Adipose tissue (tissue), 3 donors: ENCODE measurements around the gene NELFCD. TPM values are rescaled to one million over a fixed set of nuclear protein-coding genes. Genes with fewer than 3 reads are reported as not detected.
"Not testable (repeated sequence)": the region's sequence is repeated elsewhere in the genome, so short reads cannot be mapped to it uniquely, and the experiment has no call there.

Experiments used
- H3K27ac ChIP-seq: one replicate; pipeline ENCODE4 v1.5.1; 2013; ENCODE audit warnings: low read depth, low read length
- WGBS, 3 donors: extraction: QIAGEN DNeasy Blood & Tissue Kit; methylation state at CpG; one replicate each; pipeline ENCODE4 v1.1.7; 2013; 5-methylcytosine and 5-hydroxymethylcytosine counted together
- polyA plus RNA-seq, 3 donors: library from polyadenylated mRNA; stranded (reverse); fragments of 200-250 nt; gene quantifications; one replicate each; pipeline ENCODE4 v1.2.3, GENCODE V29; 2013
- donor health status: healthy with polysubstance abuse.
- donor health status: Bipolar disorder and iron deficiency.
- donor health status: healthy.

NELFCD gene
- polyA plus RNA-seq, 3 donors: 27.8 to 42.7 (median 40.0) TPM

DNA sequence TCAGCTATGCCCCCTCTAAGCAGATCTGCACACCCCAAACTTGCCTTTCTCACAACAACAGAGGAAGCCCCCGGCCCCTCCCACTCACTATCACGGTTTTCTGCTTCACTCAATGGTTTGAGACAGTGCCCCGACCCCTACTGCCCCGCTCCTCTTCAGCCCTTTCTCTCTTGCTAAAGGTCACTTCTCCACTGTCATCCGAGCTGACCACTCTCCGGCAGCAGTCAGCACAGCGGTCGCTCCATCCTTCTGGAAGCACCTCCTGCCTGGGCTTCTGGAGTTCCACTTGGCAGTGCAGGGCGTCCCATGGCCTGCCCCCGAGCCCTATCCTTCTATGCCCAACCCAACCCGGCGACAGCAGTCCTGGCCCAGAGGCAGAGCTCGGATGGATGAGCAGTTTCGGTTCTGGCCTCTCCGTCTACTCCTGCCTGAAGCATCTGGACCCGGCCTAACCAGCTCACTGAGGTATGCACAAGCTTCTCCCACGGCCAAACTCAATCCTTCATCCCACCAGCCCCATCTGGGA, 21.9 kb downstream of the NELFCD start:
- WGBS, 3 donors: 84 to 88% (median 88%) methylated on average over 17 of the region's 17 CpGs
- H3K27ac ChIP-seq: no peak overlapping the region

DNA sequence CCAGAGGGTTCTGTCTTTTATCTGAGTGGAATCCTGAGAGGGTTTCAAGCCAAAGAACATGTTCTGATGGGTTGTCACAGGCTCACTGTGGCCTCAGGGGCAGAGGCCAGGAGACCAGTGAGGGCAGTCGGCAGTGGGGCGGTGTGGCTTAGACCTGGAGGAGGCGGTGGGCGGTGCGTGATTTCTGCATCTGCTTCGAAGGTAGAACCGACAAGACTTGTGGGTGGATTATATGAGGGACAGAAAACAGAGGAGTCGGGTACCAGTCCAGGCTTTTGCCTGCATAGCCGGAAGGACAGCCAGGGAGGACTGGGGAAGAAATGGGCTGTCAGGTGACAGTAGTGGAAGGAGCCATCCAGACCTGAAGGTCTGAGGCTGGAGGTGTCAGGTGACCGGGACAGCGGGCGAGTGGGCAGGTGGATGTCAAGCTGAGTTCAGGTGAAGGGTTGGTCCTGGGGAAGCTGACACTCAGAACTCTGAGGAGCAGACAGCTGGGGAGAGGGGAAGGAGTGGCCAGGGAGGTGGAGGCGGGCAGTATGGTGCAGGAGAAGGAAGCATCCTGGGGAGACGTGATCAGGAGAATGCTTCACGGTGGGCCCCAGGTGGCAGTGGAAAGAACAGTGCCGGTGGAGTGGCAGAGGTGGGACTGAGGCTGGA, 22.9 kb downstream of the NELFCD start:
- H3K27ac ChIP-seq: no peak overlapping the region
- WGBS, 3 donors: 75 to 81% (median 78%) methylated on average over 16 of the region's 16 CpGs

DNA sequence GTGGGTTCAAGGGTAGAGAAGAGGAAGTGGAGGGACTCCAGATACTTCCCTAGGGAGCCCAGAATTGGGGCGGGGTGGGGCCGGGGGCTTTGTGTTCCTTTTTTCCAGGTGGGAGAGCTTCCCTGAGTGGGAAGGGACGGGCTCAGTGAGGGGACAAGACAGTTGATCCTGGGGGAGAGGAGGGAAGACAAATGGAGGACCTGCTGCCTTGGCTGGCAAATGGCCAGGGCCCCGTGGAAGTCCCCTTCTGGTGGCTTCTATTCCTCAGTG, 23.4 kb downstream of the NELFCD start:
- WGBS, 3 donors: 33 to 62% (median 42%) methylated on average over 4 of the region's 4 CpGs
- H3K27ac ChIP-seq: no peak overlapping the region

DNA sequence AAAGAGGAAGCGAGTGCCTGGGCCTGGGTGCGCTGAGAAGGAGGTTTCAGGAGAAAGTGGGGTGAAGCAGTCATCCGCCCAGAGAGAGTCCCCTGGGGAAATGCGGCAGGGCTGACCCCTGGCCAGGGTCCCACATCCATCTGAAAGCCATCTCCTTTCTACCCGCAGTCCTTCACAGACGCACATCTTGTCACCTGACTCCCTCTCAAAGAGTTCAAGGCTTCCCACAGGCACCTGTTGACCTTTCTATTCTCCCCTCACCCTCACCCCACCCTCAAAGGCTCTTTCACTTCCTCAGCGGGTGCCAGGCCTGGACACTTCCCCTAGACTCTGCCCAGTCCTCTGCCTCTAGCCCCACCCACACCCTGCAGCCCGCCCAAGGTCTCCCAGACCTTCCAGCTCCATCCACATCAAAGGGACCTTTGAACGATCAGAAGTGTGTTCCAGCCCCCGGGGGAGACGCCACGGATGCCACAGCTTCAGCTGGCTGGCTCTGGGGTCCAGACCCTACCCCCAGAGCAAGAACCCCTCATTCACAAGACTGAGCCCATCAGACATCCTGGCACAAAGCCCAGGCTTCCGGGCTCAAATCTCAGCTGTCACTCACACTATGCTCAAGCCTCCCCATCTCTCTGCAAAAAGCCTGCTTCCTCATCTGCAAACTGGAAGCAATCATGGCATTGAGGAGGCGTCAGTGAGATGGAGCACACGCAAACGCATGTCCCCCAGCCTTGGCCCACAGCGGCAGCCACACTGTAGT, 23.9 kb downstream of the NELFCD start:
- 29 to 51% (median 29%) methylated on average over 17 of the region's 17 CpGs for WGBS, 3 donors
- H3K27ac ChIP-seq: peak overlapping the region; percentile 2

DNA sequence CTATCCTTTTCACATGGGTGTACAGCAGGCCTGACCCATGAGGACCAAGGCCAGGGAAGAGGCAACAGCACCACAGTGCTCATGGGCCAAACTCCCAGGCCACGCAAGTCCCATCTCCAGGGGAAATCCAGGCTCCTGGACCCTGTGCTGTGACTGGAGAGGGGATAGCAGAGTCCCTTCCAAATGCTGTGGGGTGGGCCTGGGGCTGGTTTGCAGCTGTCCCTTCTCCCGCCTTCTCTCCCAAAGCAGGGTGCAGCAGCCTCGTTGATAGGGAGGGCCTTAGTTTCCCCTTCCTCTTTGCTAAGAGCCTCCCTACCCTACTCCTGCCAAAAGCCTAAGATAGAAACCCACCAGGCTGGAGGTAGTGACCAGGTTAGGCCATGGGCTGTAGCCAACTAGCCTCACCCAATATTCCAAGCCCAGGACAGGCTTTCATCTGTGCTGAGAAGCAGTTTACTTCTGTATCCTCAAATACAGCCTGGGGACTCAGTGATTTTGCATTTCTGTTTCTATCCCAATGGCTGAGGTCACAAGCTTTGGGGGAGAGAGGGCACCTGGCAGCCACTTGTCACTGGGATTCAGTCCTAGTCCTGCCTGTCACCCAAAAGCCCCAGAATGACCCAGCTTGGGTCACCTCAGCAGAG, 24.6 kb downstream of the NELFCD start:
- 66 to 85% (median 69%) methylated on average over 3 of the region's 3 CpGs for WGBS, 3 donors

DNA sequence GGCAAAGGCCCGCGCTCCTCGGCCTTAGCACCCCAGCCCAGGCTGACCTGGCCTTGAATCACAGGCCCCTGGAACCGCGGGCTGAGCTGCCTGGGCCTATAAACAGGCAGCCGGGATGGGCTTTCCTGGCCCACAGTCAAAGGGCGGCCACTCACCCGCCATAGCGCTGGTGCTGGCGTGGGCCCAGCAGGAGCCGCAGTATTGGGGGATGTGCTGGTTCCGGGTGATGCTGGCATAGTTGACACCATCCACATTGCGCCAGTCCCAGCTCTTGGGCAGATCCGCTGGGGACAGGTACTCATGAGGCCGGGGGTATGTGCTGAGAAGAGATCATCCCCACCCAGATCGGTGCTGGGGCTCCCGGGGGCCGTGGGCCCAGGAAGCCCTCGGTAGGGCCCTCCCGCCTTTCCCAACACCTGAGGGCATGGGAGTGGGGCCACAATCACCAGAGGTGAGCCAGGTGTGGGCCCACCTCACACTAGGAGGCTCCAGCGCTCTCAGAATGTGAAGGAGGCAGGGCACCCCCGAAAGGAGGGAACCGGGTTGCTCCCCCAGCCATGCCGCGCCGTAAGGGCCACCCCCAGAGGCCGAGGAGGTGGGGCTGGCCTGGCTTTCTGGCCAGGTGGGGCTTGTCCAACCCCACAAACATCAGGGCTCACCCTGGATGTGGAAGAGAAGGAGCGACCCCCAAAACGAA, 25.3 kb downstream of the NELFCD start:
- 29 to 40% (median 36%) methylated on average over 29 of the region's 29 CpGs for whole genome bisulfite sequencing, 3 donors
- peak overlapping the region; percentile 69 for H3K27ac ChIP-seq

More for the DNA sequence above, 24.6 kb downstream of the NELFCD start:
- no peak overlapping the region for H3K27ac ChIP-seq

DNA sequence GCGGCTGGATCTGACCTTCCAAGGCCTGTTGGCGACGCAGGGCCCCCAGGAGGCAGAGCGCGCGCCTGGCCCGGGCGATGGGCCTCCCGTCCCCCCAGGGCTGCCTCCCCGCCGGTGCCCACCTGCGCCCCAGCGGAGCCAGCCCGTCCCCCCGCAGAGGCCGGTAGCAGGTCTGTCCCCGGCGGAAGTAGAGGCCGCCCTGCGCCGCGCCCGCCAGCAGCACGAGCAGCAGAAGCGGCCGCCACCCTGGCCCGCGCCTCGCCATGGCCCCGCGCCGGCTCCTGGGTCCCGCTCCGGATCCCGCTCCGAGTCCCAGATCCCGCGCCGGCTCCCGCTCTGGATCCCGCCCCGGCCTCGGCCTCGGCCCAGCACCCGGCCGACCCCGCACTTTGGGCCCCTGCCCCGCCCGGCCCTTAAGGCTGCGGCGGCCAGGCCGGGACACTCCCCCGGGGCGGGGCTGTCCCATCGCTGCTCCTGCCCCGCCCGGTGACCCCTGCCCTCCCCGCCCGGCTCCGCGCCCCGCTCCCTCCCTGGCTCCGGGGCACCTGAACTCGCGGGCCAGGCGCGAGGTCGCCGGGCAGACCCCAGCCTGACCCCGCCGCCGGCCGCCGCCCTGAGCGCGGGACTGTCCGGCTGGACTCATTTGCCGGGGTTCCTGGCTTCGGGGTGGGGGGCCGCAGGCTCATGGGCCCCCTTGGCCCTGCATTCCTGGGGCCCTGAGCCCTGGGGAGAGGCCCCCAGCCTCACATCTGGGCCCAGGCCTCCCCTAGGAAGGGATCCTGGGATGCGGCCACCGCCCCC, 26.0 kb downstream of the NELFCD start, which contains the start of gene CTSZ:
Gene CTSZ (minus strand): TSS at position 391 of the 801 bp plus-strand sequence. CDS start 126 bp downstream, at position 265.
- WGBS, 3 donors: 2 to 7% (median 4%) methylated on average over 35 to 82 of the region's 82 CpGs
- peak within 1 kb of the TSS; percentile 69 for H3K27ac ChIP-seq

DNA sequence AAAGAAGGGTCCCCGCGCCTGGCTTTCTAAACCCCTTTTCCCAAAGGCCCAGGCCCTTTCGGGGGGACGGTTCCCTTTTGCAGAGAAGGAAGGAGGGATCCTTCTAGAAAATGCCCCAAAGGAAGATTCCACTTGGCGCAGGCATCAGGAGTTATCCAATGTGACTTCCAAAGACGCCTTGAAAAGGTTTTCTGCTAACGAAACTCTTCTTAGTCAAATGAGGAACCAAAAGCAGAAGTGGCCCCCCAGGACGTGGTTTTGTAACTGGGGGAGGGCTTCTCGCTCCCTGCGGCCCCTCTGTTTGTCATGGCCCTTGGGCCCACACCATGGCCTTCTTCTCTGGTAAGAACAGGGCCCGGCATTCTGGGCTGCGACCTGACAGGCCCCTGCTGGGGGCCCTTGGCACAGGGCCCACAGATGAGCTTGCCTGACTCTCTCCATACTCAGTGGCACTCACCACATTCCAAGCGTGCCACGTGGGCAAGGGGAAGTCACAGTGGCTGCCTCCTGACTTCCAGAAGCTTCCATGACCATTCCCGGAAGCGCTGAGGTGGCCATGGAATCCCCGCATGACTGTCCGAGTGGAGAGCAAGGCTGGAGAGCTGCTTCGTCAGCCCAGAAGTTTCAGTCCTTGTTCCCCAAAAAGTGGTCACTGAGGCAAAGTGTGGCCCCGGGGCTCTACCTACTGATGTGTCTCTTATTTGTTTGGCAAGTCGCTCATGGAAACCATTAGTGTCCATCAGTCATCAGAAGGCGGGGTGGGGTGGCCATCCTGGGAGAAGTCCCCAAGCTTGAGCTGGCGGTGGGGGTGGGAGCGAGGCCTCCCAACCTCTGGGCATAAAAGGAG, 26.8 kb downstream of the NELFCD start:
- WGBS, 3 donors: 65 to 88% (median 68%) methylated on average over 24 of the region's 24 CpGs
- H3K27ac ChIP-seq: no peak overlapping the region

DNA sequence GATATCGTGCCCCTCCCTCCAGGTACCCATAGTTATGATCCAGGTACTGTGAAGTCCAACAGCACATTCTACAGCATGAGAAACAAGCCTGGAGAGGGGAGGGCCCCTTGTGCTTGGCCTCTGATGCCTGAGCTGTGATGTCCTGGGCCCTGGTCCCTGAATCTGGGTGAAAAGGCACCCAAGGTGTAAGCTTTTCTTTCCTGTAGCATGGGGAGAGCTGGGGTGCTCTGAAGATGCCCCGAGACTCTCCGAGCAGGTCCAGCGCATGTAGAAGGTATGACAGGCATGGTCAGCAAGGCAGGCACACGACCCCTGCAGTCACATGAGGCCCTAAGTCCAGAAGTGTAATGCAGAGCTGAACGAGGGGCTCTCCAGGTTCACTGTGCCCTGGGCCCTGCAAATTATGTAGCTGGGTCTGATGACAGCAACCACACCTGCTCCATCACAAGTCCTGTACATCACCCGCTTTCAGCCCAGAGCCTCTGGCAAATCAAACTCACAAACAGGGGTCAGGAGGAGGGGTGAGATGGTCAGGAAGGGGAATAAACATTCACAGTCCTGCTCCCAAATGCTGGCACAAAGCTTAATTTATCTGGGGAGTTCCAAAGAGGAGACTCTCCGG, 27.8 kb downstream of the NELFCD start:
- WGBS, 3 donors: 84 to 87% (median 86%) methylated on average over 8 of the region's 8 CpGs
- no peak overlapping the region for H3K27ac ChIP-seq

DNA sequence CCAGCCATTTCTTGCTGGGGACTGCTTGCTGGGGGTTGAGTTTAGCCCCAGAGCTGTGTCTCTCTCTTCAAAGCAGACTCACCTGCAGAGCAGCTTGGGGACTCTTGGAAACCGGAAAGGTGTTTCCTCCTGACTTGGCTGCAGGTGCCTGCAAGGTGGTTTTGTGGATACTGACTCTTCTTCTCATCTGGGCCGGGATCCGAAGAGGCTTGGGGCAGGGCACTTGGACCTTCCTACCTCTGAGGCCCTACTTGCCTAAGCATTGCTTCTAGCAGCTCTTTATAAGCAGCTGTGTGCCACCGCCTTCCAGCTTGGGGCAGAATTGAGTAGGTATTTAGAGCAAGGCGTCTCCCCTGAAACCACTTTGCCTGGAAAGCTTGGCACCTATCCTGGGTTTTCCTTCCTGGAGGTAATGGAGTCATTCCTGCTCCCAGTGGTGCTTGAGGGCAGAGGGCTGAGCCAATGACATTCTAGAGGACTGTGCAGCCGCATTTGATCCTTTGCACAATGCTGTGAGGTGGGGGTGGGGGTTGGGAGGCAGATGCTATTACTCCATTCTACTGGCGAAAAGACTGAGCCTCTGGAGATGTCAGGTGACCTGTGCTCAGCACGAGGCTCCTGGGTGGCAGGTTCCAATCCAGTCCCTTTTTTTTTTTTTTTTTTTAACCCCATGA, 29.4 kb downstream of the NELFCD start:
- 69 to 73% (median 73%) methylated on average over 8 of the region's 8 CpGs for WGBS, 3 donors
- H3K27ac ChIP-seq: no peak overlapping the region

DNA sequence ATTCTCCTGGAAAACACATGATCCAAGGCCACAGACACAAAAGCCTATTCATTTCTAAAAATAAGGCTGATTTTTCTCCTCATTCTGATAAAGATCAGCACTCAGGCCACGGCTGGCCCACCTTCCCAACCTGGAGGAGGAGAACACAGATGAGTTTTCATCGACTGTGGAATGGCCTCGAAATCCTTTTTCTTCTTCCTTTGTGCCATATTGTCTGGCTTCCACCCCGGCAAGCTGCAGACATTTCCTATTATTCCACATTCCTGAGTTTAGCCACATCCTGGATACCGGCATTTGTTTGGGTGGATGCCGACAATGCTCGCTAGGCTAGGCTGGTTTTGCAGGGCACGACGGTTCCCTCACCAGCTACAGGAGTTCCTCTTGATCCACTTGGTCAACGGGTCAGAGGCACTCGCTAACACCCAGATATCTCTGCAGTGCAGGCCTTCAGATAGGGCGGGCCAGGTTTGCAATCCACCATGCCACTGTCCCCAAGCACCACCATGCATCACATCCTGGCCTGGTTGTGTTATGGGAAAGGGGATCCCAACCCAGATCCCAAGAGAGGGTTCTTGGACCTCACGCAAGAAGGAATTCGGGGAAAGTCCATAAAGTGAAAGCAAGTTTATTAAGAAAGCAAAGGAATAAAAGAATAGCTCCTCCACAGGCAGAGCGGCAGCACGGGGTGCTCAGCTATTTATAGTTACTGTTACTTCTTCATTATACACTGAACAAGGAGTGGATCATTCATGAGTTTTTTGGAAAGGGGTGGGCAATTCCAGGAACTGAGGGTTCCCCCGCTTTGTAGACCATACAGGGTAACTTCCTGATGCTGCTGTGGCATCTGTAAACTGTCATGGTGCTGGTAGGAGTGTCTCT, 30.2 kb downstream of the NELFCD start:
- 51 to 64% (median 57%) methylated on average over 17 of the region's 17 CpGs for WGBS, 3 donors
- no peak overlapping the region for H3K27ac ChIP-seq

DNA sequence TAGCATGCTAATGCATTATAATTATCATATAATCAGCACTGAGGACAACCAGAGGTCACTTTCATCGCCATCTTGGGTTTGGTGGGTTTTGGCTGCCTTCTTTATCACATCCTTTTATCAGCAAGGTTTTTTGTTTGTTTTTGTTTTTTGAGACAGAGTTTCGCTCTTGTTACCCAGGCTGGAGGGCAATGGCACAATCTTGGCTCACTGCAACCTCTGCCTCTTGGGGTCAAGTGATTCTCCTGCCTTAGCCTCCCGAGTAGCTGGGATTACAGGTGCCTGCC, 30.8 kb downstream of the NELFCD start:
- H3K27ac ChIP-seq: not testable (repeated sequence)
- 92 to 95% (median 92%) methylated on average over 3 of the region's 3 CpGs for WGBS, 3 donors

DNA sequence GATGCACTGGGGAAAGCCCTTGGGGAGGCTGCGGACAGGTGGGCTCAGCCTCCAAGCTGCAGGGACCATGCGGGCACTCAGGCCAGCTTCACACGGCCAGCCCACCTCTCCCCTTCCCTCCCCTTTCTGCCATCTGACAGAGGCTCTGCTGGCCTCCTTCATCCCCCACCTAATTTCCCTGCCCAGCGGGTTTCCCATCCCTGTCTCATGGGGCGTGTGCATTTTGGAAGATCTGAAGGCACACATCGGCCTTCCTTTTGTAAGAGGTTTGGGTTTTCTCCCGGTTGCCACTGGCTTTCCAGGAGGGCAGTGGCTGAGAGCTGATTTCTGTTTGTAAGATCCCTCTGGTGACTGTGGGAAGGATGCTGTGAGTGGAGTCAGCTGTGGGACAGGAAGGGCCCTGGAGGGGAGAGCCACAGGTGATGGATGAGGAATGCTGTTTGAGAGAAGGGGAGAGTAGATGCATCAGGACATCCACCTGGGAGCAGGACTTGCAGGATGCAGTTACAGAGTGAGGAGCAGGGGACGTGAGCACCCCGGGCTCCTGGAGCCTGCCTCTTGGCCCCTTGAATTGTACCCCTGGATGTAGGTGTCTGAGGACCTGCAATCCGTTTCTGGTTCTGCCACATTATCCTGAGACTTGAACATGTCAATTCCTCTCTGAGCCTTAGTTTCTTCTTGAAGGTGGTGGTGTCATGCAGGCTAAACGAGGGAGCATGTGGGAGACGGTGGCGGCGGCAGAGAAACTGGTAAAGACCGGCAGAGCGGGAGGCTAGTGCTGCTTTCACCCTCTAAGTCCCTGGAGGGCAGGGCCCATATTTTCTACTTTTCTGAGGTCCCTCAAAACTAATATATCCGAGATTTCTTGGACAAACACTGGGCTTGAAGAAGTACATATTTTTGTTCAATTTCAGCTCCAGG, 32.2 kb downstream of the NELFCD start:
- no peak overlapping the region for H3K27ac ChIP-seq
- 86 to 91% (median 90%) methylated on average over 16 to 17 of the region's 17 CpGs for WGBS, 3 donors

DNA sequence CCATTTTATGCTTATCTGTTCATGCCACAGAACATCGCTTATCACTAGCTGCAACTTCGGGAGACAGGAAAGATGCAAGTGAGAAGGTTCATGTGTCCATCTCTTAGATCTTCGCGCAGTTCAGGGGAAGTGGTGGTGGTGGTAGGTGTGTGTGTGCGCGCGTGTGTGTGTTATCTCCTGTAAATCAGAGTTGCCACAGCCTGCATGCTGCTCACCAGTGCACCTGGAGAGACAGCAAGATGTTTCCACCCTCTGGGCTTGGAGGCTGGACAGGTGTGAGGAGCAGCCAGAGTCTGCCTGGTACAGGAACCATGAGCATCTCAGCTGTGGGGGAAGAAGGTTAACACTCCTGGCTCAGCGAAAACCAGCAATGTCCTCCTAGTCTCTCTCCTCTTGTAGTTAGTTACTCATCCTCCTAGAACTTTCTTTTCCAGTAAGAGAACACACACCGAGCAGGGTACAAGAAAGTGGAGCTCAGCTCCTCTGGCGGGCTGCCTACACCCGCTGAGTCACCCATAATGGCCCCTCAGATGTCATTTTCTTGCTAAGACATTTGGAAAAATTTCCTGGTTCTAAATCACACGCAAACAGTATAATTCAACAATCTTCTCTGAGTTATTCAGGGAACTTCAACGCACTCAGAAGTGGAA, 33.0 kb downstream of the NELFCD start:
- no peak overlapping the region for H3K27ac ChIP-seq
- 65 to 77% (median 66%) methylated on average over 13 of the region's 13 CpGs for WGBS, 3 donors
